C4-2B (cell line): ENCODE results near the gene TMEM269.

Experiments used
- ZFX ChIP-seq: fragments of 450-650 bp; IDR thresholded peaks from 2 replicates; pipeline ENCODE4 v1.6.1; 2017
- TF ChIP-seq, protein P1 (sequence below): fragments of 450-650 bp; conservative IDR thresholded peaks from 2 replicates; pipeline ENCODE4 v1.5.1; 2017; ENCODE audit warnings: mild to moderate bottlenecking

DNA sequence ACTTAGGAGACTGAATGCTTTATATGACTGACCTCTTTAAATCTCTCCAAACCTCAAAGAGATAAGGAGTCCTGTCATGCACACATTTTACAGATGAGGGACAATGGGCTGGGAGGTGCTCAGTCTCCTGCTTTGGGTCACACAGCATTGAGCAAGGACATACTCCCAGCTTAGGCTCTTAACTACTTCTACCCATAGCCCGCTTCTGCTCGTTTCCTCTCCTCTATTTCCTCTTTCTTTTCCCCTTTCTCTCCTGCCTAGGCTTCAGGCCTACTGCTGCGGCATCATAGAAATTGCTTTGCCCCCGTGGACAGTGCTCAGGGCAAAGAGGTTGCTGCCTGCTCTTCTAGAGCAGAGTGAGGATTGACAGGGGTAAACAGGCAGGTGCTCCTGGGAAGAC, 49.2 kb downstream of the TMEM269 start:
- TF ChIP-seq, protein P1, sequence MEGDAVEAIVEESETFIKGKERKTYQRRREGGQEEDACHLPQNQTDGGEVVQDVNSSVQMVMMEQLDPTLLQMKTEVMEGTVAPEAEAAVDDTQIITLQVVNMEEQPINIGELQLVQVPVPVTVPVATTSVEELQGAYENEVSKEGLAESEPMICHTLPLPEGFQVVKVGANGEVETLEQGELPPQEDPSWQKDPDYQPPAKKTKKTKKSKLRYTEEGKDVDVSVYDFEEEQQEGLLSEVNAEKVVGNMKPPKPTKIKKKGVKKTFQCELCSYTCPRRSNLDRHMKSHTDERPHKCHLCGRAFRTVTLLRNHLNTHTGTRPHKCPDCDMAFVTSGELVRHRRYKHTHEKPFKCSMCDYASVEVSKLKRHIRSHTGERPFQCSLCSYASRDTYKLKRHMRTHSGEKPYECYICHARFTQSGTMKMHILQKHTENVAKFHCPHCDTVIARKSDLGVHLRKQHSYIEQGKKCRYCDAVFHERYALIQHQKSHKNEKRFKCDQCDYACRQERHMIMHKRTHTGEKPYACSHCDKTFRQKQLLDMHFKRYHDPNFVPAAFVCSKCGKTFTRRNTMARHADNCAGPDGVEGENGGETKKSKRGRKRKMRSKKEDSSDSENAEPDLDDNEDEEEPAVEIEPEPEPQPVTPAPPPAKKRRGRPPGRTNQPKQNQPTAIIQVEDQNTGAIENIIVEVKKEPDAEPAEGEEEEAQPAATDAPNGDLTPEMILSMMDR: no peak
- no peak for TF ChIP-seq ZFX
